CD4-positive, alpha-beta memory T cell (primary cell): ENCODE measurements around the gene SOX18. TPM values are rescaled to one million over a fixed set of nuclear protein-coding genes. Genes with fewer than 3 reads are reported as not detected.

Source experiments
- CTCF ChIA-PET: fragments of 350-600 bp; sonication (Branson Sonifier 250); formaldehyde crosslinking; loops from one replicate; lab custom pipeline; 2021; ENCODE audit warnings: inconsistent platforms; ENCODE audit not compliant: partially characterized antibody; lab: Charles Lee
- POLR2A ChIA-PET: fragments of 350-600 bp; sonication (Branson Sonifier 250); formaldehyde crosslinking; loops from one replicate; lab custom pipeline; 2021; ENCODE audit not compliant: partially characterized antibody; lab: Charles Lee
- DNase-seq, 5 donors: peaks; one replicate each; pipeline versions ENCODE4 v3.0.0 to v3.0.0-alpha.2; 2020 to 2022; ENCODE audit warnings: mixed read lengths in 1 of 5
- H3K27ac ChIP-seq: one replicate; pipeline ENCODE4 v1.7.0; 2013; ENCODE audit warnings: low read depth, low read length
- H3K27me3 ChIP-seq: 2 replicates; pipeline ENCODE4 v1.7.0; 2013; ENCODE audit warnings: mild to moderate bottlenecking, low read length, moderate library complexity; ENCODE audit not compliant: insufficient read depth
- H3K36me3 ChIP-seq: 2 replicates; pipeline ENCODE4 v1.7.0; 2013; ENCODE audit warnings: mild to moderate bottlenecking, low read length, moderate library complexity; ENCODE audit not compliant: insufficient read depth
- H3K4me1 ChIP-seq: 2 replicates; pipeline ENCODE4 v1.7.0; 2013; ENCODE audit warnings: mild to moderate bottlenecking, low read length, moderate library complexity; ENCODE audit not compliant: insufficient read depth
- H3K4me3 ChIP-seq, 2 donors: one replicate each; pipeline ENCODE4 v1.7.0; 2013; ENCODE audit warnings: low read length in 2 of 2, mild to moderate bottlenecking in 1 of 2
- H3K9me3 ChIP-seq, 2 donors: one replicate each; pipeline ENCODE4 v1.7.0; 2013; ENCODE audit warnings: low read length in 2 of 2, control low read depth in 1 of 2; ENCODE audit not compliant: control insufficient read depth in 1 of 2
- H3K27ac Mint-ChIP-seq, 7 donors: one replicate each; pipeline ENCODE4 v1.8.0; 2020 to 2021; ENCODE audit warnings: mixed read lengths in 7 of 7, mild to moderate bottlenecking in 6 of 7, inconsistent platforms in 3 of 7, moderate library complexity in 3 of 7
- H3K27me3 Mint-ChIP-seq, 2 donors: one replicate each; pipeline ENCODE4 v1.8.0; 2020 to 2021; ENCODE audit warnings: mixed read lengths in 2 of 2
- H3K36me3 Mint-ChIP-seq, 2 donors: one replicate each; pipeline ENCODE4 v1.8.0; 2020 to 2021; ENCODE audit warnings: mixed read lengths in 2 of 2, inconsistent platforms in 1 of 2, mild to moderate bottlenecking in 1 of 2
- H3K4me1 Mint-ChIP-seq, 4 donors: one replicate each; pipeline ENCODE4 v1.8.0; 2020 to 2021; ENCODE audit warnings: mixed read lengths in 4 of 4, mild to moderate bottlenecking in 1 of 4
- H3K4me3 Mint-ChIP-seq, 8 donors: one replicate each; pipeline ENCODE4 v1.8.0; 2020 to 2021; ENCODE audit warnings: mixed read lengths in 8 of 8, mild to moderate bottlenecking in 7 of 8, moderate library complexity in 6 of 8, inconsistent platforms in 3 of 8
- H3K9me3 Mint-ChIP-seq, 8 donors: one replicate each; pipeline ENCODE4 v1.8.0; 2020 to 2021; ENCODE audit warnings: mixed read lengths in 8 of 8, mild to moderate bottlenecking in 5 of 8, inconsistent platforms in 3 of 8, moderate library complexity in 1 of 8
- intact Hi-C: fragments of 100-400 bp; cut with micrococcal nuclease; formaldehyde crosslinking; loops from one replicate; pipeline ENCODE4 v1.15.1; 2023
- polyA plus RNA-seq, 2 donors: library from polyadenylated mRNA; unstranded; fragments of 300-500 nt; fragmentation: Illumina TruSeq; gene quantifications; one replicate each; pipeline ENCODE4 v1.2.3, GENCODE V29; 2021
- total RNA-seq, 2 experiments: library from RNA; stranded (reverse); gene quantifications; one replicate each; pipeline ENCODE4 v1.2.3, GENCODE V29; 2021

Gene SOX18
- total RNA-seq (not detected), polyA plus RNA-seq (not detected)

GRCh38 chr20:64049060-64049877 lies at the start of gene SOX18:
Gene SOX18, minus strand, starts transcription at chr20:64049639. Its CDS starts 123 bp downstream, at chr20:64049516.
- H3K9me3 ChIP-seq, result no peaks in the 10 kb centered on the region
- H3K4me3 ChIP-seq, result no peak within 1 kb of the TSS
- Mint-ChIP-seq H3K27me3 (peaks cover 22 to 28% of the 10 kb centered on the region in 2 donors), H3K27ac (no peak within 1 kb of the TSS), H3K36me3 (no peaks in the 10 kb centered on the region), H3K4me3 (peak within 1 kb of the TSS in 7 of 8 donors; percentile 17 to 77 (median 58)), H3K9me3 (no peaks in the 10 kb centered on the region), H3K4me1 (peaks cover 2 to 13% (median 6%) of the 10 kb centered on the region in 4 donors)
- no peak for DNase-seq
- no peaks in the 10 kb centered on the region for H3K36me3 ChIP-seq
- CTCF ChIA-PET, result no interaction called here
- H3K27me3 ChIP-seq, result peaks cover 15% of the 10 kb centered on the region
- intact Hi-C loops, result no loop called here
- POLR2A ChIA-PET, result no interaction called here
- peaks cover 11% of the 10 kb centered on the region for H3K4me1 ChIP-seq
- H3K27ac ChIP-seq, result no peak within 1 kb of the TSS

GRCh38 chr20:64098471-64099013 lies 49.1 kb upstream of the SOX18 start:
- CTCF ChIA-PET, result interaction anchor here (1.1 to 1.5 kb wide), 2 partner anchors 21 to 24 kb away, joined by 3 to 6 read pairs; no protein-coding TSS in a partner anchor
- peaks cover 4 to 20% (median 7%) of the 10 kb centered on the region in 4 donors for H3K4me1 Mint-ChIP-seq
- no peak overlapping the region for H3K4me3 Mint-ChIP-seq

GRCh38 chr20:64096535-64096934 lies 47.1 kb upstream of the SOX18 start:
- Histone ChIP-seq H3K36me3 (no peaks in the 10 kb centered on the region), H3K4me1 (peaks cover 16% of the 10 kb centered on the region), H3K27me3 (peaks cover 8% of the 10 kb centered on the region), H3K27ac (no peak overlapping the region), H3K9me3 (no peaks in the 10 kb centered on the region), H3K4me3 (no peak overlapping the region)
- H3K4me1 Mint-ChIP-seq, result peaks cover 7 to 15% (median 9%) of the 10 kb centered on the region in 4 donors
- CTCF ChIA-PET, result interaction anchor here (1.1 kb wide), 1 partner anchor 13 kb away, joined by 4 read pairs; the partner anchor contains the start of gene LKAAEAR1
- DNase-seq, result no peak
- POLR2A ChIA-PET, result no interaction called here
- intact Hi-C loops, result no loop called here
- peaks cover 2 to 5% of the 10 kb centered on the region in 2 donors for H3K36me3 Mint-ChIP-seq
- H3K9me3 Mint-ChIP-seq, result peaks cover 0 to 3% (median 0%) of the 10 kb centered on the region in 8 donors
- H3K27me3 Mint-ChIP-seq, result peaks cover 2 to 6% of the 10 kb centered on the region in 2 donors
- H3K4me3 Mint-ChIP-seq, result no peak overlapping the region
- no peak overlapping the region for H3K27ac Mint-ChIP-seq

More at GRCh38 chr20:64098471-64099013, 49.1 kb upstream of the SOX18 start:
- POLR2A ChIA-PET, result no interaction called here
- H3K9me3 ChIP-seq, result no peaks in the 10 kb centered on the region
- H3K9me3 Mint-ChIP-seq, result peaks cover 0 to 3% (median 0%) of the 10 kb centered on the region in 8 donors
- no peaks in the 10 kb centered on the region for H3K36me3 ChIP-seq
- no peak overlapping the region for H3K27ac ChIP-seq
- H3K4me3 ChIP-seq, result no peak overlapping the region
- peaks cover 20% of the 10 kb centered on the region for H3K4me1 ChIP-seq
- no peak for DNase-seq
- H3K27me3 Mint-ChIP-seq, result peaks cover 9 to 11% of the 10 kb centered on the region in 2 donors
- peaks cover 2 to 5% of the 10 kb centered on the region in 2 donors for H3K36me3 Mint-ChIP-seq
- no peak overlapping the region for H3K27ac Mint-ChIP-seq
- intact Hi-C loops, result no loop called here
- peaks cover 11% of the 10 kb centered on the region for H3K27me3 ChIP-seq

- Mint-ChIP-seq H3K27ac (no peak overlapping the region), H3K9me3 (peaks cover 0 to 3% (median 0%) of the 10 kb centered on the region in 8 donors), H3K36me3 (peaks cover 2 to 5% of the 10 kb centered on the region in 2 donors), H3K27me3 (peaks cover 0 to under 1% of the 10 kb centered on the region in 2 donors), H3K4me1 (peaks cover 8 to 10% (median 9%) of the 10 kb centered on the region in 4 donors), H3K4me3 (no peak overlapping the region)
- POLR2A ChIA-PET, result no interaction called here
- CTCF ChIA-PET, result interaction anchor here (1.1 to 1.2 kb wide), 2 partner anchors 12 to 25 kb away, joined by 3 to 4 read pairs; partner anchors contain the start of gene LKAAEAR1
- Histone ChIP-seq H3K27ac (no peak overlapping the region), H3K4me3 (no peak overlapping the region), H3K4me1 (peaks cover 14% of the 10 kb centered on the region), H3K9me3 (no peaks in the 10 kb centered on the region), H3K27me3 (peaks cover 2% of the 10 kb centered on the region), H3K36me3 (no peaks in the 10 kb centered on the region)
- peak in 1 of 5 donors; percentile 35 for DNase-seq
- intact Hi-C loops, result no loop called here
Observed at GRCh38 chr20:64095927-64096326, 46.5 kb upstream of the SOX18 start.

- Histone ChIP-seq H3K4me3 (no peak overlapping the region), H3K9me3 (no peaks in the 10 kb centered on the region), H3K27ac (no peak overlapping the region), H3K36me3 (no peaks in the 10 kb centered on the region), H3K4me1 (peaks cover 9% of the 10 kb centered on the region), H3K27me3 (no peaks in the 10 kb centered on the region)
- ChIA-PET POLR2A (no interaction called here), CTCF (interaction anchor here (1.2 kb wide), 1 partner anchor 25 kb away, joined by 3 read pairs; no protein-coding TSS in a partner anchor)
- intact Hi-C loops, result no loop called here
- Mint-ChIP-seq H3K27ac (no peak overlapping the region), H3K4me1 (peaks cover 8 to 10% (median 9%) of the 10 kb centered on the region in 4 donors), H3K4me3 (no peak overlapping the region), H3K27me3 (no peaks in the 10 kb centered on the region), H3K9me3 (peaks cover 0 to 3% (median 0%) of the 10 kb centered on the region in 8 donors), H3K36me3 (peaks cover 2 to 5% of the 10 kb centered on the region in 2 donors)
- peak in 1 of 5 donors; percentile 6 for DNase-seq
Observed at GRCh38 chr20:64095455-64095854, 46.0 kb upstream of the SOX18 start.

- ChIA-PET CTCF (interaction anchor here (0.9 kb wide), 1 partner anchor 9 kb away, joined by 3 read pairs; the partner anchor contains the start of gene LKAAEAR1), POLR2A (no interaction called here)
- Histone ChIP-seq H3K4me1 (no peaks in the 10 kb centered on the region), H3K4me3 (no peak overlapping the region), H3K27me3 (no peaks in the 10 kb centered on the region), H3K36me3 (no peaks in the 10 kb centered on the region), H3K27ac (no peak overlapping the region), H3K9me3 (no peaks in the 10 kb centered on the region)
- no peak overlapping the region for H3K27ac Mint-ChIP-seq
- DNase-seq, result peak in 1 of 5 donors; percentile 19
- H3K9me3 Mint-ChIP-seq, result peaks cover 0 to 3% (median 3%) of the 10 kb centered on the region in 8 donors
- H3K4me3 Mint-ChIP-seq, result no peak overlapping the region
- no peaks in the 10 kb centered on the region for H3K27me3 Mint-ChIP-seq
- intact Hi-C loops, result no loop called here
- peaks cover 2 to 5% of the 10 kb centered on the region in 2 donors for H3K36me3 Mint-ChIP-seq
- H3K4me1 Mint-ChIP-seq, result peaks cover 5 to 9% (median 8%) of the 10 kb centered on the region in 4 donors
Observed at GRCh38 chr20:64093013-64093503, 43.6 kb upstream of the SOX18 start.
